ENCODE data around the gene OR2H1. TPM values are rescaled to one million over a fixed set of nuclear protein-coding genes. Genes with fewer than 3 reads are reported as not detected.

The OR2H1 gene
- total RNA-seq, 2 donors from 2014 or later: not detected

- TF ChIP-seq CTCF (IDR thresholded peaks at IDR 0.05): no peak
- no peak overlapping the region for H3K4me3 ChIP-seq
- no peak overlapping the region for H3K27ac ChIP-seq
- no peak for DNase-seq (ENCODE audit: low spot score)
- no peaks in the 10 kb centered on the region for H3K4me1 ChIP-seq (ENCODE audit: control insufficient read depth in 1 of 2, low read depth in 2 of 2)
- H3K27me3 ChIP-seq (replicated peaks; ENCODE audit: insufficient read depth): no peaks in the 10 kb centered on the region
- H3K9me3 ChIP-seq: no peaks in the 10 kb centered on the region
- H3K36me3 ChIP-seq: no peaks in the 10 kb centered on the region
- ATAC-seq (ENCODE audit: insufficient number of reproducible peaks, low FRiP score, low read depth): no peak
Observed at GRCh38 chr6:29465801-29466200, 8.8 kb downstream of the OR2H1 start.

GRCh38 chr6:29466241-29466640 is 9.3 kb downstream of the OR2H1 start:
- Histone ChIP-seq H3K9me3 (no peaks in the 10 kb centered on the region), H3K36me3 (no peaks in the 10 kb centered on the region), H3K27me3 (replicated peaks; ENCODE audit: insufficient read depth) (no peaks in the 10 kb centered on the region), H3K27ac (no peak overlapping the region), H3K4me1 (ENCODE audit: control insufficient read depth in 1 of 2, low read depth in 2 of 2) (no peaks in the 10 kb centered on the region), H3K4me3 (no peak overlapping the region)
- ATAC-seq (ENCODE audit: insufficient number of reproducible peaks, low FRiP score, low read depth): no peak
- DNase-seq (ENCODE audit: low spot score): no peak
- TF ChIP-seq CTCF (IDR thresholded peaks at IDR 0.05): no peak

- TF ChIP-seq CTCF (IDR thresholded peaks at IDR 0.05): no peak
- H3K36me3 ChIP-seq: no peaks in the 10 kb centered on the region
- DNase-seq (ENCODE audit: low spot score) (no peak), ATAC-seq (ENCODE audit: insufficient number of reproducible peaks, low FRiP score, low read depth) (no peak)
- no peaks in the 10 kb centered on the region for H3K27me3 ChIP-seq (replicated peaks; ENCODE audit: insufficient read depth)
- no peaks in the 10 kb centered on the region for H3K9me3 ChIP-seq
- no peaks in the 10 kb centered on the region for H3K4me1 ChIP-seq (ENCODE audit: control insufficient read depth in 1 of 2, low read depth in 2 of 2)
- no peak overlapping the region for H3K4me3 ChIP-seq
- H3K27ac ChIP-seq: no peak overlapping the region
Observed at GRCh38 chr6:29474996-29475395, 18.0 kb downstream of the OR2H1 start.

- no peaks in the 10 kb centered on the region for H3K9me3 ChIP-seq
- DNase-seq (ENCODE audit: low spot score) (no peak), ATAC-seq (ENCODE audit: insufficient number of reproducible peaks, low FRiP score, low read depth) (no peak)
- no peaks in the 10 kb centered on the region for H3K4me1 ChIP-seq (ENCODE audit: control insufficient read depth in 1 of 2, low read depth in 2 of 2)
- no peaks in the 10 kb centered on the region for H3K36me3 ChIP-seq
- H3K27me3 ChIP-seq (replicated peaks; ENCODE audit: insufficient read depth): no peaks in the 10 kb centered on the region
- no peak for TF ChIP-seq CTCF (IDR thresholded peaks at IDR 0.05)
- H3K4me3 ChIP-seq: no peak overlapping the region
- no peak overlapping the region for H3K27ac ChIP-seq
Observed at GRCh38 chr6:29477923-29478450, 21.0 kb downstream of the OR2H1 start.

- TF ChIP-seq CTCF (IDR thresholded peaks at IDR 0.05): no peak
- Histone ChIP-seq H3K9me3 (no peaks in the 10 kb centered on the region), H3K27ac (no peak overlapping the region), H3K4me3 (no peak overlapping the region), H3K27me3 (replicated peaks; ENCODE audit: insufficient read depth) (no peaks in the 10 kb centered on the region), H3K4me1 (ENCODE audit: control insufficient read depth in 1 of 2, low read depth in 2 of 2) (no peaks in the 10 kb centered on the region), H3K36me3 (no peaks in the 10 kb centered on the region)
- no peak for ATAC-seq (ENCODE audit: insufficient number of reproducible peaks, low FRiP score, low read depth)
- DNase-seq (ENCODE audit: low spot score): no peak
Observed at GRCh38 chr6:29478740-29479139, 21.8 kb downstream of the OR2H1 start.

Data from thoracic aorta (tissue), 2 donors.